GM18498 (cell line): ENCODE data around the gene ZDHHC9.
"Not testable (repeated sequence)": the region's sequence is repeated elsewhere in the genome, so short reads cannot be mapped to it uniquely, and the experiment has no call there.

Source experiments
- ATAC-seq: cut with Tn5 transposase; IDR thresholded peaks from one replicate; pipeline ENCODE4 v1.9.1; 2021; ENCODE audit warnings: mild to moderate bottlenecking, moderate library complexity; ENCODE audit not compliant: unreplicated experiment

ZDHHC9 gene

DNA sequence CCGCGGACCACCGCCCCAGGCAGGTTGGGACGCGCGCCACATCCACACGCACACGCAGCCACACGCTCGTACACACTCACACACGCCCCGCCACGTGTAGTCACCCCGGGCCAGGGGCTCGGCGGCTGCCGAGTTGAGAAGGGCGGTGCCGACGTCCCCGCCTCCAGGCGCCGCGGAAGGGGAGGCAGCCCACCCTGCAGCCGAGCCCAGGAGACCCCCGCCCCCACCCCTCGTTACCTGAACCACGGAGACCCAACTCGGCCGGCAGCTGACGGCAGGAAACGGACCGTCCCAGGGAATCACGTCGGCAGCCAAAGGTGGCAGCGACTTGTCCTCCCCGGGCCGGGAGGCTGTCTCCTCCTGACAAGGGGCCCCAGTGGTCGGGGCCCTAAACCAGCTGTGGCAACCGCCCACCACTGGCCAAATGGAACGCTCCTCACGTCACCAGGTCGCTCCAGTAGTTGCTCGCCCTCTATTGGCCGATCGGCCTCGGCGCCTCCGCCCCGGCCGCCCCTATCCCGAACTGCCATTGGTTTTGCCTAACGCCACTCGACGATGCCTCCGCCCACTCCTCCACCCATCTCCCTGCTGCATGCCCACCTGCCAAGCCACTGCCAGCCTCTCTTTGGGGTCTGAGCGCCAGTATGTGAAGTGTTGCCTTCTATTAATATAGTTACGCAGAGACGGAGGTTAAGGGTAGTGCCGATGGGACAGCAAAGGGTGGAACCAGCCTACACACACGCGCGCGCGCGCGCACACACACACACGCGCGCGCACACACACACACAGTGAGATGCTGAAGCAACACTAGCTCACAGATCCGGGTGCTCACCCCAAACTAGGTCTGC, at the start of gene ZDHHC9:
ZDHHC9 (minus strand) TSS at position 428 of the 848 bp plus-strand sequence. CDS start 1,941 bp downstream, outside the sequence.
- ATAC-seq, result peak; percentile 99

DNA sequence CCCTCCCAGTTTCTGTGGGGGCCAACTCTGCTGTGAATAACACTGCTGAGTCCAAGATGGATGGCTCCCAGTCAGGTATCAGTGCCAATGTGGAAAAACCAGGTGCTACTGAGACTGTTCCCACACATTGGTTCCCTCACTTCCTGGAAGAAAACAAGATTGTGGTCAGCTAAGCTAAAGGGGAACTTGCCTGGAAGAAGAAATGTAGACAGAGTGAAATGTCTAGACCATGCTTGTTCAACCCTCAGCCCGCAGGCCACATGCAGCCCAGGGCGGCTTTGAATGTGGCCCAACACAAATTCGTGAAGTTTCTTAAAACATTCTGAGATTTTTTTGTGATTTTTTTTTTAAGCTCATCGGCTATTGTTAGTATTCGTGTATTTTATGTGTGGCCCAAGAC, 33.7 kb upstream of the ZDHHC9 start:
- ATAC-seq, result no peak

DNA sequence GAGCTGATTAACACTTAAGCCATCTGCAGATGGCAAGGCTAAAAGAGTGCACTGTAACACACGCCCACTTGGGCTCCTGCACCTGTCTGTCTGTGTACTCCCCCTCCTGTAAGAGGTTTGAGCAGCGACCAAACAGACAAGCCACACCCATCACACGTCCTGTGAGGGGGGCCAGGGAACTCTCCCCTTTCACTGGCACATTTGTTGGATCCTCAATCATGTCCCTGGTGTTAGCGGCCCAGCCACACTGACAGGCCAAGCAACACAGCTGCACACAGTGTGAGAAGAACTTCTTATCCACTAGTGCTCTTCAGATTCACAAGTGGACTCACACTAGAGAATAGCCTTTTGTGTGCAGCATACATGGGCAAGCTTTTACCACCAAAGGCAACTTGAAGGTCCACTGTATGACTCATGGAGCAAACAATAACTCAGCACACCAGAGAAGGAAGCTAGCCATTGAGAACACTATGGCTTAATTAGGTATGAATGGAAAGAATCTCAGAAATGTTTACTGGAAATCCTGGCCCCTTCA, 33.2 kb upstream of the ZDHHC9 start:
- ATAC-seq, result no peak

DNA sequence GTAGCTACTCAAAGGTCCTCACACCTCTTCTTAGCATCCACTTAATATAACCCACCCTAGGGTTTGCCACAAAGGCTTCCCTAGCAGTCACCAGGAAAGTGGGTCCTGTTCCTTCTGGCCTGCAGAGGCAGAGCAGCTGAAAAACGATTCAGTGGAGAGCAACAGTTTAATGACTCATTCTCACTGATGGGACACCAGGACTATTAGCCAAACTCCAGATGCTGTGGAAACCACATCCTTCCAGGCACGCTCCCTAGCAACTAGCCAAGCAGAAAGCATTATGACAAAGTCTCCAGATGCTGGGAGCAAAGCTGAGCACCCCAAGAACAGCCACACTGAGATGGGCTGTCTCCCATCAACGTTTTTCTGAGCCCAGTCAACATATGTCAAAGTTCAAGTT, 32.0 kb upstream of the ZDHHC9 start:
- no peak for ATAC-seq

DNA sequence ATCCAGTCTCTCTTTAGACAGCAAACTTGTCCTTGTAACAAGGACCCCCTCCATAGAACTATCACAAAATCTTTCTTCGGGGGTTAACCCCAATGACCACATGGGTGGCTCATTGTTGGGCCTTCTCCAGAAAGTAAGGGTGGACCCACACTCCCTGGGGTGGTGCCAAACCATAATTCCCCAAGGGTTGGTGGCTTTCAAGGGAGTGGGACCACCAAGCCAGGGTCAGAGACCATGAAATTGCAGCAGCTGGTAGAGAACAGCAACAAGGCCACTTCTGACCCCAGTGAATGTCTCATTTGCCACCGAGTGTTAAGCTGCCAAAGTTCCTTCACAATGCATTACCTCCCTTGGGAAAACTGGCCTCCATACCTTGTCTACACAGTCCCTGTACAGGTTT, 28.8 kb upstream of the ZDHHC9 start:
- no peak for ATAC-seq

DNA sequence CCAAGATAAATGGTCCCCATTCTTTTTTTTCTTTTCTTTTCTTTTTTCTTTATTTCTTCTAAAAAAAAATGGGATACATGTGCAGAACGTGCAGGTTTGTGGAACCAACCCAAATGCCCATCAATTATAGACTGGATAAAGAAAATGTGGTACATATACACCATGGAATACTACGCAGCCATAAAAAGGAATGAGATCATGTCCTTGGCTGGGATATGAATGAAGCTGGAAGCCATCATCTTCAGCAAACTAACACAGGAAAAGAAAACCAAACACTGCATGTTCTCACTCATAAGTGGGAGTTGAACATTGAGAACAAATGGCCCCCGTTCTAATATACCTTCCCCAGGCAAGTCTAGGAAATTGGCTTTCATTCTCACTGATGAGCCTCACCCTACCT, 22.6 kb upstream of the ZDHHC9 start:
- ATAC-seq, result not testable (repeated sequence)

DNA sequence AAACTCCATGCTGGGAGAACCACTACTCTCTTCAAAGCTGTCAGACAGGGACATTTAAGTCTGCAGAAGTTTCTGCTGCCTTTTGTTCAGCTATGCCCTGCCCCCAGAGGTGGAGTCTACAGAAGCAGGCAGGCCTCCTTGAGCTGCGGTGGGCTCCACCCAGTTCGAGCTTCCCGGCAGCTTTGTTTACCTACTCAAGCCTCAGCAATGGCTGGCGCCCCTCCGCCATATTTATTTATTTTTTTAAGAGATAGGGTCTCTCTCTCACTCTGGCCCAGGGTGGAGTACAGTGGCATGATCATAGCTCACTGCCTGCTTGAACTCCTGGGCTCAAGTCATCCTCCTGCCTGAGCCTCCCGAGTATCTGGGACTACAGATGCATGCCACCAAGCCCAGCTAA, 15.4 kb upstream of the ZDHHC9 start:
- ATAC-seq, result not testable (repeated sequence)

DNA sequence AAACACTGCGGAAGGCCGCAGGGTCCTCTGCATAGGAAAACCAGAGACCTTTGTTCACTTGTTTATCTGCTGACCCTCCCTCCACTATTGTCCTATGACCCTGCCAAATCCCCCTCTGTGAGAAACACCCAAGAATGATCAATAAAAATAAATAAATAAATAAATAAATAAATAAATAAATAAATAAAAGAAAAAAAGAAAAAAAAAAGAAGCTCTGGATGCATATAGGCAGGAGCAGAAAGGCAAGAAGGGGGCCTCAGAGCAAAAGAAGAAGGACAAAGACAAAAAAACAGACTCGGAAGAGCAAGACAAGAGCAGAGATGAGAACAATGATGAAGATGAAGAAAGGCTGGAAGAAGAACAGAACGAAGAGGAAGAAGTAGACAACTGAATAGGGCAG, 8.1 kb upstream of the ZDHHC9 start:
- ATAC-seq, result not testable (repeated sequence)

DNA sequence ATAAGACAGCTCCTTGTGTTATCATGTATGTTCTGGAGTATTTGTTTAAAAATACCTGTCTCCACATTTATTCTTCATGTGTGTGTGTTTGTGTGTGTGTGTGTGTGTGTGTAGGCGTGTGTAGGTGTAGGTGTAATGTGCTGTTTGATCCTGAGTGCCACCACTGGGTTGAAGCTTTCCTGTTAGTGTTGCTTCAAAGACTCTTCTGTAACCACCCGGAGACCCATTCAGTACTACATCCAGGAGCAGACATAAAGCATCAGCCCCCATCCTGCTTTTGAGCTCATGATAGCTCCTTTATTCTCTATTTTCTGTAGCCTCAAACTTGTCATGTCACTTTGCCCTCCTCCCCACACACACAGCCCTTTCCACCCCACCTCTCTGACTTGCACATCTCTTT, 3.0 kb upstream of the ZDHHC9 start:
- ATAC-seq, result no peak

DNA sequence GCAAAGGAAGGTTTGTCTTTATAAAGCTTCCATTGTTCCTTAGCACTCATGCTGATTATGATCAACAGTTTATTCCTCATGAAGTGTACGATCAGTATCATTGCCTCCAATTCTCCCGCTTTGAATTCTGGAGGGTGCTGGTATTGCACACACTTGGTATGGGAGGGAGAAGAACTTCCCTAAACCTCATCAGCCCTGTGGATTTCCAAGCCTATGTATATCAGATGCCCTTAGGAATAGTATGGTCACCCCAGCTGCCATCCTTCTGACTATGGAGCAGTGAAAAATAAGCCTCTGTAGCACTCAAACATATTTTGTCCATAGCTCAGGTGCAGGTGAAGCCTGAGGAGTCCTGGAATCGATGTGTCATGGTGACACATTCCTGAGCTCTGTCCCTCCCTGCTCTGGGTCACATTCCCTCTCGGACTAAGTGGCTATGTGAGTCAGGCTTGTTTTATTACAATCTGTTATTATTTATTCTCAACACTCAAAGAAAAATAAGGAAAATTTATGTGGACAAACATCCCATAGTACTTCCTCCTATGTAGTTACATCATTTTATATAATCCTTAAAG, 2.0 kb upstream of the ZDHHC9 start:
- ATAC-seq, result no peak

DNA sequence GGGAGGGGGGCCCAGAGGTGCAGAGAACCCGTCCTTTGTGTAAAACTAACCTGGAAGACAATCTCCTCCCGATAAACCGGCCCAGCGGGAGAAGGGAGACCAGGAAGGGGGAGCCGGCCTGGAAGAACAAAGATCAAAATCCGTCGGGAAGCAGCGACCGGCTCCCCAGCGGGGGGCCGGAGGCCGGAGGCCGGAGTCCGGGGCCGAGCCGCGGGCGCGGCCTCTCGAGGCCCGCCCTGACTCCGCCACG, 552 bp downstream of the ZDHHC9 start:
- ATAC-seq, result no peak

DNA sequence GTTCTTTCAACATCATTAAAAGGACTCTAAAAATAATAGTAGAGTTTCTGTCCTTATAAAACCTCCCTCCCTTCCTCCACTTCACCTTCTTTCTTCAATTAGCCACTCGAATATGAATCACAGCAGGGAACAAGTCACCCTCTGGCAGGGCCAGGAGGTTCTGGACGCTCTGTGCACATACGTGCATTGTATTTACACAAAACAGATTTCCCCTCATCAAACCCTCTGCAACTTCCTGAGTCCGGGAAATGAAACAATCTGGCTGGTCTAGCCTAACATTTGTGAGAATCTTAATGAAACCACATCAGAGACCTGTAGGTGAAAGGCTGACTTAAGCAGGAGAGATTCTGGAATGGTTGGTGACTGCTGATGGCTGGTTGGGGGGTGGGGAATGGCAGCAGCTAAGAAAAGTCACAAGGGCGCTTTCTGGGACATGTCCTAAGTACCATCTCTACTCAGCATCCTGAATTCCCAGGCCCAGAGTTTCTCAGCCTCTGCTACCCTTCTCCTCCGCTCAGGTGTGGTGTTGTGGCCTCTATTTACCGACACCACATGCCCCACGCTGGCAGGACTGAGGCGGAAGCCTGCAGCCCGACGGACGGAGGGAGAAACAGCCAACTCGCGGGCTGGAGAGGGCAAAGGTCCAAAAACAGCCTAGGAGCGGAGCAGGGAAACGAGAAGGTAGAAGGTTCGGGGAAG, 1.0 kb downstream of the ZDHHC9 start:
- no peak for ATAC-seq

DNA sequence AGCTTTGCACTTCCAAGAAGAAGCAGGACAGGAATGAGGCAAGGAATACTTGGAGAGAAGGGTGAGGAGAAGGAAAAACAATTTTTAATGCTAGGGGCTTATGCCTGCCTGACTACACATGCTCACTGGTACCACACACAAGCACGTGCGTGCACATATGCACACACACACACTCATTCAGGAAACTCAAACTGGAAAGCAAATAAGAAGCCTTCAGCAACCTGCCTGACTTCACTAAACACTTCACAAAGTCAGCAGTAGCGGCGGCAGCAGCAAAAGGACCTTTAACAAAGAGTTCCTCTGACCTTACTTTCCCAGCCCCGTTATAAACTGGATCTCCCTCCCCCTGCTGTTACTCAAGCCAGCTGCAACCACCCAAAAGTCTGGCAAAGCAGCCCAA, 3.3 kb downstream of the ZDHHC9 start:
- no peak for ATAC-seq

DNA sequence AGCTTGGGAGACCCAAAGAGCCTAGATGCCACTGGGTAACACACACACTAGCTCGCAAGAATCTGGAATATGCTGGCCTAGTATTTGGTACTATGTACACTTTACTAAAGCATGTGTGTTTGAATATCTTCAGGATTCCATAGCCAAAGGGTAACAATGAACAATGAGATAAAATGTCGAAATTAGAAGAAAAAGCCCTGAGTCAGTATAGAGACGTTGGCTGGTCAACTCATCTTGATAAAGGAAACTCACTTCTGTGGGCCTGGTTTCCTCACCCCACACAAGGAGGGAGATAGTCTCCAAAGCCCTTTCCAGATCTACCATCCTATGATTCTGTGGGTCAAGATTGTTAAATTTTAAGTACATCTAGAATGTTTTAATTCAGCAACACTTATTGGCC, 6.9 kb downstream of the ZDHHC9 start:
- ATAC-seq, result no peak

DNA sequence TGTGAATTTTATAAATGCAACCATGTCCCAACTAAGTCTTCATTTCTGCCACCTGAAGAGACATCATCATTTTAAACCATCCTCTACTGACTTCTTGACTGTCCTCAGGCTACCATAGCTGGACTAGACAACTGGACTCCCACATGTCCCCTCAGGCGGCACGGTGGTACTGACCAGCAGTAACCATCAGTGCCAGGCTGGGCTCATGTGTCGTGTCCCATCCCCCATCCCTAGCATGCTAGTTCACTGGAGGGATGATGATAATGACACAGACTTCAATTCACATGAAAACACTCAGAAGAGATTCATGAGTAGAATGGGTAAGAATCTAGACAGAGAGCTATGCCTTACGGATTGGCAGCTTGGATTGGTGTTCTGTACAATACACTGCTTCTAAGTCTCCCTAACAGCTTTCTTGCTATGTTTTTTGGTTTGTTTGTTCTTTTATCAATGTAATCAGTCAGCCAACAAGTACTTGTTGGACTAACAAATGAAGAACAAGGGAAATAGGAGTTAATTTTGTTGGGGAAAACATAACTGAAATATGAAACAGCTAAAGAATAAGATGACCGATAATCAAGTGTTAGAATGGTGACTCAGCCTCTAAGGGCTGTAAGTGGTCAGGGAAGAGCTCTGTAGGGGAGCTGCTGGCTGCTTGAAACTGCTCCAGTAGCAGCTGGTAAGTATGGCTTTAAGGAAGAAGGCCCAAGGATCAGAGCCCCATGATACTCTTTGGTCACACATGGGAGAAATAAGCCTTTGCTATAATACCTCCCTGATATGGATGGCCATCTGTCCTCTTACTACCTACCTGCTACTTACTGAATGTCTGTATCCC, 10.3 kb downstream of the ZDHHC9 start:
- no peak for ATAC-seq

DNA sequence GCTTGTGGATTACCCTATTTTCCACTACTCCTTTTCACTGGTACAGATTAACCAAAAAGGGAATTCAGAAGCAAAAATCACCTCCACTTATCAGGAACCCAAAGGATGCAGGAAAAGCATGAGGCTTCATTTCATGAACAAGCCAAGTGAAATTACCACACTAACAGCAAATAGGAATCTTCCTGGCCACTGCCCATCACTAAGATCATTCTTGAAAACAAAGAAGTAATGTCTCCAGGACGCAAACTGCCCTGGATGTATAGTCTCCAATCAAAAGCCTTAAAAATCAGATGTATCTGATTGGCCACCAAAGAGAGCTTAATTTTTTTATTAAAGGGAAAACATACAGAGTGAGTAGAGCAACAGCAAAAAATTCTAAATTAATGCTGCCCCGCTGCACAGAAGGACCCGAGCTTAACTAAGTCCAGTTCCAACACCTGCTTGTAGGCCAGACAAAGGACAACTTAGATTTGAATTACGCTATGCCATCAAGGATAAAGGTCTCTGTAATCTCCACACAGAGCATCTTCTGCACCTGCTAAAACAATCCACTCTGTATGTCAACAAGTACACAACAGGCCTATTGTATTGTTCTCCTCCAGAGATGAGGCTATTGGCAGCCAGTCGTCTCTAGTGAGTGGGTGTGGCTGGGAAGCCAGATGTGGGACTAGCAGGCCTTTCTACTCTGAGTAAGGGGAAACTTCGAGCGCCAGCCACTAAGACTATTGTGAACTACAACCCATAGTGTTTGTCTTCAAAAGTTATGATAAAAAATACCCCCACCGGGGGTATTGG, 12.4 kb downstream of the ZDHHC9 start:
- ATAC-seq, result no peak

DNA sequence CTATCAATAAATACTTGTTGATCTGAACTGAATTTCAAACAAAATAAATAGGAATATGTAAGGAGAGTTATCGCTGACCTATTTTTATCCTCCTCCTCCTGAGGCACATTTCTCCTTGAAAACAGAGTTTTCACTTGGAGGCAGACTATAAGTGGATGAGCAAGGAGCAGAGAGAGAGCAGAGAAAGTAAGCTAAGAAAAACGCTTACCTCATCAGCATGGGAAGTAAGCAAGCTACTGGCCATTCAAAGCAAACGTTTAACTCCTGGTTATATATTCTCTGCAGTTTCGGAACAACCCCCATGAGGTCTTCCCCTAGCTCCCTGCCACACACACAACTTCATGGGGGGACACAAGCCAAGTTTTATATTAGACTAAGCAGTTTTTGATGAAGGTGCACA, 13.2 kb downstream of the ZDHHC9 start:
- ATAC-seq, result no peak

DNA sequence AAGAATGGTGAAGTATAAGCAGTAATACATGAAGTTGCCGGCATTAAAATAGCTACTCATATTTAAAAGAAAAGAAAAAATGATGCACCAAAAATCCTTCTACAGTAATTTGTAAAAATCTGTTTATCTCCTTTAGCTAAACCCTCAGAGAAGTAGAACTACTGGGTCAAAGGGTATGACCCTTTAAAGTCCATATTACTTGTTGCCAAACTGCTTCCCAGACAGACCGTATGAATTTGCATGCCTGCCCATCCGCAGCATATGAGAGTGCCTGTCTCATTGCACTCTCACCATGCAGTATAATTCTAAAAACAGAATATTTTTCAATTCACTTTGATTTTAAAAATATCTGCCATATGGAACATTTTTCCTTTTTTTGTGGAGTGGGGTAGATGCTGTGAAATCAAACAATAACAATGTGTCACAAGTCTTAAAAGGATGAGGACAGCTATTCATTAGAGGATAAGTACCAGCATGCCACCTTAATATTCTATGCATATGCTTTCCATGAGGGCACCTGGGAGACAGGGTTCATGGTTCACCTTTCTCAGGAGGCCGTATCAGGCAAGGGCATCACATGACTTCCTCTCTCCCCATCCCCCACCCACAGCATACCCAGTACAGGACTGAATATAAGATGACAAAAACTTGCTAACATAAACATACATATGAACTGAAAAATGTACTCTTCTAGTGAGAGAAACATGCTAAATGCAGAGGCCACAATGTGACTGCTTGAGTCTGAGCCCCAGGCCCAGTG, 17.8 kb downstream of the ZDHHC9 start:
- ATAC-seq, result no peak

DNA sequence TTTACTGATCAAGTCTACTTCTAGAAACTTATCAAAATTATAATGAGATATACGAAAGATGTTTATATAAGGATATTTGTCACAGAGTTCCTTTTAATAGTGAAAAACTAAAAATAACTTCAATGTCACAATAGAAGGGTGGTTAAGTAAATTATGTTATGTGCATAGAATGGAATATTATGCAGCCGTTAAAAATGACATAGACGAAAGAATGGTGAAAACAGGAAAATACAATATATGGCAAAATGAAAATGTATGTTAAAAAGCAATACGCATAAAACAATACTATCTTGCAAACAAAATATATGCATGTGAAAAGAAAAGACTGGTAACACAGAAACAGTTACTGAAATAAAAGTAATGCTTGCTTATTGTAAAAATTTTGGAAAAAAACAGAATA, 19.1 kb downstream of the ZDHHC9 start:
- ATAC-seq, result no peak

DNA sequence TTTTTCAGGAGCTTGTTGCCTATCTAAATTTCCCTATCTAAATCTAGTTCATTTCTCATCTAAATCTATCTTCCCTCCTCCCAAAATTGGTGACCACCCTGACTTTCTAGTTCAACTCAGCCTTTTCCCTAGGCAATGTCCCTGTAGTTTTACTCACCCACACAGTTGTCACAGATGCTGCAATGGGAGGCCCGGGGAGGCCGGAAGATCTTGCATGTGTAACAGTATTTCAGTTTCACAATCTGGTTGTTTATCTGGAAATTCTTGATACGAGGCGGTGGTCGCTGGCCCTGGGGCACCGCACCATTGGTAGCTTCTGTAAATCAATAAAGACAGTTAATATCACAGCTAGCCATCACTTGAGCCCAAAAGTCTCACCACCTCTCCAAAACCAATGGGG, 20.2 kb downstream of the ZDHHC9 start:
- no peak for ATAC-seq
